Measurements from ENCODE around the gene BCL6.

The BCL6 gene

DNA sequence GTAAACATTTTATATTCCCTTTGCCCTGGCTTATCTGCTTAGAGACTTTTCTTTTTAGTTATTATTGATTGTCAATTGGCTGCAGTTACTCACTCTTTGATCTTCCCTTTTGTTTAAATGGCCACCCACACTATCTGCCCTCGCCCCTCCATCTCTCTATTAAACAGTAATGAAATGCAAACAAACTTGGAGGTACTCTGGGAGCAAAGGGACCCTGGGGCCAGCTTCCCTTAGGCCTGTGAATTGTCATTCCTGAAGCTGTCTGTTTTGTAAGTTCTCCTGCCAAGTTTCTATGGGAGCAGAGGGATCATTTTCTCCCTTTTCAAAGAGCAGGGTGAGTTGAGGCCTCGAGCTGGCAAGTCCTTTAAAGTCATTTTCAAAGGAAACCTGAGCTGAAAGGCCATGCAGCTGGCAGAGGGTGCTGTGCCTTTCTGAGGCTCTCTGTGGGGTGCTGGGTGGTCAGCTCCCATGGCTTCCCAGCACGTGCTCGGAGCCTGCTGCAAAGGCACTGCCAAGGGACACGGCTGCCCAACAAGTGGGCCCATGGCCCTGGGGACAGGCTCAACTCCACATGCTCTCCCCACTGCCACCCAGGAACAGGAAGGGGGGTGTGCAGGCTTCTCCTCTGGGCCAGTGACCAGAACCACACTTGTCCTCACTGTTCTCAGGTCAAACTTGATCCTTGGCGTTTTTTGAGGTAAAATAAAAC, 25.5 kb downstream of the BCL6 start:
- peaks cover 45% of the 10 kb centered on the region for H3K36me3 ChIP-seq (ENCODE audit: control insufficient read depth, low read length)
- H3K9me2 ChIP-seq (replicated peaks; ENCODE audit: control insufficient read depth, low read length), result no peaks in the 10 kb centered on the region
- no peaks in the 10 kb centered on the region for H3K27me3 ChIP-seq (ENCODE audit: control insufficient read depth, low read length)
- no peaks in the 10 kb centered on the region for H3K79me2 ChIP-seq (ENCODE audit: control insufficient read depth, low read length)
- H4K20me1 ChIP-seq (ENCODE audit: control insufficient read depth, insufficient read depth, low read depth, low read length), result peaks cover 12% of the 10 kb centered on the region
- H3K4me1 ChIP-seq (ENCODE audit: control insufficient read depth, low read length), result peaks cover 9% of the 10 kb centered on the region
- H3K4me3 ChIP-seq (ENCODE audit: low read length), result no peak overlapping the region
- H3K4me2 ChIP-seq (ENCODE audit: low read length), result no peak overlapping the region
- peaks cover 73% of the 10 kb centered on the region for H3F3A ChIP-seq (ENCODE audit: control insufficient read depth, insufficient read depth)
- no peaks in the 10 kb centered on the region for H3K9me3 ChIP-seq (ENCODE audit: control insufficient read depth, insufficient read depth, low read length)
- no peak for TF ChIP-seq EZH2phosphoT487 (IDR thresholded peaks at IDR 0.05; ENCODE audit: borderline replicate concordance, low read length)
- TF ChIP-seq, protein P1, sequence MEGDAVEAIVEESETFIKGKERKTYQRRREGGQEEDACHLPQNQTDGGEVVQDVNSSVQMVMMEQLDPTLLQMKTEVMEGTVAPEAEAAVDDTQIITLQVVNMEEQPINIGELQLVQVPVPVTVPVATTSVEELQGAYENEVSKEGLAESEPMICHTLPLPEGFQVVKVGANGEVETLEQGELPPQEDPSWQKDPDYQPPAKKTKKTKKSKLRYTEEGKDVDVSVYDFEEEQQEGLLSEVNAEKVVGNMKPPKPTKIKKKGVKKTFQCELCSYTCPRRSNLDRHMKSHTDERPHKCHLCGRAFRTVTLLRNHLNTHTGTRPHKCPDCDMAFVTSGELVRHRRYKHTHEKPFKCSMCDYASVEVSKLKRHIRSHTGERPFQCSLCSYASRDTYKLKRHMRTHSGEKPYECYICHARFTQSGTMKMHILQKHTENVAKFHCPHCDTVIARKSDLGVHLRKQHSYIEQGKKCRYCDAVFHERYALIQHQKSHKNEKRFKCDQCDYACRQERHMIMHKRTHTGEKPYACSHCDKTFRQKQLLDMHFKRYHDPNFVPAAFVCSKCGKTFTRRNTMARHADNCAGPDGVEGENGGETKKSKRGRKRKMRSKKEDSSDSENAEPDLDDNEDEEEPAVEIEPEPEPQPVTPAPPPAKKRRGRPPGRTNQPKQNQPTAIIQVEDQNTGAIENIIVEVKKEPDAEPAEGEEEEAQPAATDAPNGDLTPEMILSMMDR (IDR thresholded peaks at IDR 0.05; ENCODE audit: low read depth, low read length, poor library complexity, severe bottlenecking), result no peak
- no peak overlapping the region for H3K27ac ChIP-seq (ENCODE audit: low read depth, low read length)

DNA sequence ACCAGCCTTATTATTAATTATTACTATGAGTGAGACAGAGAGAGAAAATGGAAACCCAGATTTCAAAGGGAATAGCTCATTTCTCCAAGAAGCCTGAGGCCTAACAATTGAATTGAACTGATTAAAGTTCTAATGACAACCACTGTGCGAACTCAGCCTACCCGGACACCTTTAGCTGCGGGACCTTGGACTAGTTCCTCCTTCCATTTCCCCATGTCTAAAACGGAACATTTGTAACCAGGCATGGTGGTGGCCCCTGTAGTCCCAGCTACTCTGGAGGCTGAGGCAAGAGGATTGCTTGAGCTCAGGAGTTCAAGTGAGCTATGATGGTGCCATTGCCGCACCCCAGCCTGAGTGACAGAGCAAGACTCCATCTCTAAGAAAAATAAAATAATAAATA, 26.5 kb downstream of the BCL6 start:
- no peaks in the 10 kb centered on the region for H3K79me2 ChIP-seq (ENCODE audit: control insufficient read depth, low read length)
- no peaks in the 10 kb centered on the region for H3K9me3 ChIP-seq (ENCODE audit: control insufficient read depth, insufficient read depth, low read length)
- peaks cover 7% of the 10 kb centered on the region; the same call in 1 of the 2 replicates for H4K20me1 ChIP-seq (ENCODE audit: control insufficient read depth, insufficient read depth, low read depth, low read length)
- peaks cover 13% of the 10 kb centered on the region for H3K4me1 ChIP-seq (ENCODE audit: control insufficient read depth, low read length)
- no peak overlapping the region for H3K4me3 ChIP-seq (ENCODE audit: low read length)
- H3K9me2 ChIP-seq (replicated peaks; ENCODE audit: control insufficient read depth, low read length), result no peaks in the 10 kb centered on the region
- no peaks in the 10 kb centered on the region for H3K27me3 ChIP-seq (ENCODE audit: control insufficient read depth, low read length)
- no peak overlapping the region for H3K27ac ChIP-seq (ENCODE audit: low read depth, low read length)
- peaks cover 63% of the 10 kb centered on the region for H3F3A ChIP-seq (ENCODE audit: control insufficient read depth, insufficient read depth)
- H3K36me3 ChIP-seq (ENCODE audit: control insufficient read depth, low read length), result peaks cover 35% of the 10 kb centered on the region
- no peak overlapping the region for H3K4me2 ChIP-seq (ENCODE audit: low read length)
- TF ChIP-seq, protein P1 (IDR thresholded peaks at IDR 0.05; ENCODE audit: low read depth, low read length, poor library complexity, severe bottlenecking), result no peak
- TF ChIP-seq EZH2phosphoT487 (IDR thresholded peaks at IDR 0.05; ENCODE audit: borderline replicate concordance, low read length), result no peak

DNA sequence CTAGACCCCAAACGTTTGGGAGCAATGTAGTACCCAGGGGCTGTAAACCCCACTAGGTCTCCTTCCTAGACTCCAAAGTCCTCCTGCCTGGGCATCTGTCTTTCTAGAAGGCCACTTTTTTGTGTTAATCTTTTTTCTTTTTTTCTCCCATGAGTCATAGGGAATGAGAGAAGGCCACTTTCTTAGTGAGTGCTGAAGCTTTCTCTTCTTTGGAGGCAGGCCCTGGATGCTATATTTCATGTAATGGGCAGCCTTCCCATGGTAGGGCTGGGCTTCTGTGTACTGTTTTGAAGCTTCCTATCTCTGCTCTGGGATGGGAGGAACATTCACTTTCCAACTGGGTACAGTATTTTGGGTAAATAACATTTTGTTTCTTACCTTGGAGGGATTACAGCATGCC, 27.7 kb downstream of the BCL6 start:
- Histone ChIP-seq H3F3A (ENCODE audit: control insufficient read depth, insufficient read depth) (peaks cover 51% of the 10 kb centered on the region), H4K20me1 (ENCODE audit: control insufficient read depth, insufficient read depth, low read depth, low read length) (0 out of 2 replicates have a peak, but pooled peaks cover 2% of the 10 kb centered on the region), H3K9me2 (replicated peaks; ENCODE audit: control insufficient read depth, low read length) (no peaks in the 10 kb centered on the region), H3K79me2 (ENCODE audit: control insufficient read depth, low read length) (no peaks in the 10 kb centered on the region), H3K27me3 (ENCODE audit: control insufficient read depth, low read length) (no peaks in the 10 kb centered on the region), H3K4me3 (ENCODE audit: low read length) (no peak overlapping the region), H3K36me3 (ENCODE audit: control insufficient read depth, low read length) (peaks cover 23% of the 10 kb centered on the region), H3K27ac (ENCODE audit: low read depth, low read length) (no peak overlapping the region), H3K4me2 (ENCODE audit: low read length) (no peak overlapping the region), H3K9me3 (ENCODE audit: control insufficient read depth, insufficient read depth, low read length) (no peaks in the 10 kb centered on the region), H3K4me1 (ENCODE audit: control insufficient read depth, low read length) (peaks cover 13% of the 10 kb centered on the region)
- TF ChIP-seq, protein P1 (IDR thresholded peaks at IDR 0.05; ENCODE audit: low read depth, low read length, poor library complexity, severe bottlenecking), result no peak
- no peak for TF ChIP-seq EZH2phosphoT487 (IDR thresholded peaks at IDR 0.05; ENCODE audit: borderline replicate concordance, low read length)
